Measurements from ENCODE around the gene ZNF726. TPM values are rescaled to one million over a fixed set of nuclear protein-coding genes. Genes with fewer than 3 reads are reported as not detected.

Gene ZNF726
- total RNA-seq (2021; ENCODE audit: unreplicated experiment) (not detected), Bru-seq, nascent RNA (percentile 16 among the genes with signal in this experiment), BruChase-seq, experiment 1, labeled RNA remaining after a 6-hour chase (percentile 8 among the genes with signal in this experiment), BruChase-seq, experiment 2, labeled RNA remaining after a 2-hour chase (percentile 7 among the genes with signal in this experiment)
- polyA plus RNA-seq (2012), result 0.03 TPM in 1 of 2 replicates, not detected in the other
- long read RNA-seq, result 0 reads

DNA sequence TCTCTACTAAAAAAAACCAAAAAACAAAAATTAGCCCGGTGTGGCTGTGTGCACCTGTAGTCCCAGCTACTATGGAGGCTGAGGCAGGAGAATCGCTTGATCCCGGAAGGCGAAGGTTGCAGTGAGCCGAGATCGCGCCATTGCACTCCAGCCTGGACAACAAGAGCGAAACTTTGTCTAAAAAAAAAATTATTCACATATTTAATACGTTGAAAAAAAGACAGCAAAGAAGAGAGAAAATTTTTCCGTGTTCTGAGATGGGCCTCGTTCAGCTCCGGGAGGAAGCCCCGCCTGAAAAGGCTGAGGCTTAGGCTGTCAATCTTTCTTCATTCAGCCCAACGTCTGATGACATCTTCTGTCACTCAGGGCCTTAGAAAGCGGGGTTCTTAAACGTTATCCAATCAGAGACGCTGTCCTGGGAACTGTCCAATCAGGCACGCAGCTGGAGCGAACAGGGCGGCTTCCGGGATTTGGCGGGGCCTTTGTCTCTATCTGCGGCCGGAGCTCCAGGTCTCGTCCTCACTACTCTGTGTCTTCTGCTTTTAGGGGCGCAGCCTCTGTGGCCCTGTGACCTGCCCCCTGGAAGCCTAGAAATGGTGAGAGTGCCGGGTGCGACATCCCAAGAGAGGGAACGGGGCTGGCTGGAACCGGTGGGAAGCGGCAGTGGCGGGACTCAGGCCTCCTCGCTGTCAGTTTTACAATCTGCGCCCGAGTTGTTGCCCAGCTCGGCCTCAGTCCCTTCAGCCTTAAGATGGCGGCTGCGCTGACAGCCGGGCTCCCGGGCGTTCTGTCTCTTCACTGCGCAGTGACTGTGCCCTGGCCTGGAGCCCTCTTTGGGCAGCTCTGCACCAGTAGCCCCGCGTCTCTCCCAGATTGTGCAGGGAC, at the start of gene ZNF726:
TSS of gene ZNF726 (plus strand) at position 485 of the 885 bp plus-strand sequence. CDS start at position 594, 109 bp downstream.
- TF ChIP-seq EZH2phosphoT487 (IDR thresholded peaks at IDR 0.05; ENCODE audit: borderline replicate concordance) (no peak), SP1 (IDR thresholded peaks at IDR 0.05; ENCODE audit: low read depth) (no peak), ZNF274 (IDR thresholded peaks at IDR 0.05; ENCODE audit: low read depth, low read length) (no peak), SRF (IDR thresholded peaks at IDR 0.05; ENCODE audit: low read depth) (no peak), SIN3A (IDR thresholded peaks at IDR 0.05; ENCODE audit: low read depth) (no peak), JUND (IDR thresholded peaks at IDR 0.05) (no peak), YY1 (IDR thresholded peaks at IDR 0.05; ENCODE audit: extremely low read depth, insufficient replicate concordance, low read depth, low read length) (no peak), POLR2AphosphoS5 (IDR thresholded peaks at IDR 0.05; ENCODE audit: low read depth, low read length) (no peak), REST (IDR thresholded peaks at IDR 0.05; ENCODE audit: low read depth) (no peak), EGR1 (IDR thresholded peaks at IDR 0.05; ENCODE audit: low read depth) (no peak), ELF1 (IDR thresholded peaks at IDR 0.05; ENCODE audit: borderline replicate concordance, low read depth) (no peak), MAX (IDR thresholded peaks at IDR 0.05) (no peak), ZBTB33 (IDR thresholded peaks at IDR 0.05; ENCODE audit: extremely low read depth, insufficient replicate concordance, low read length) (no peak)
- TF ChIP-seq, protein P1, sequence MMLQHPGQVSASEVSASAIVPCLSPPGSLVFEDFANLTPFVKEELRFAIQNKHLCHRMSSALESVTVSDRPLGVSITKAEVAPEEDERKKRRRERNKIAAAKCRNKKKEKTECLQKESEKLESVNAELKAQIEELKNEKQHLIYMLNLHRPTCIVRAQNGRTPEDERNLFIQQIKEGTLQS (IDR thresholded peaks at IDR 0.05), result no peak
- TF ChIP-seq, protein P2, sequence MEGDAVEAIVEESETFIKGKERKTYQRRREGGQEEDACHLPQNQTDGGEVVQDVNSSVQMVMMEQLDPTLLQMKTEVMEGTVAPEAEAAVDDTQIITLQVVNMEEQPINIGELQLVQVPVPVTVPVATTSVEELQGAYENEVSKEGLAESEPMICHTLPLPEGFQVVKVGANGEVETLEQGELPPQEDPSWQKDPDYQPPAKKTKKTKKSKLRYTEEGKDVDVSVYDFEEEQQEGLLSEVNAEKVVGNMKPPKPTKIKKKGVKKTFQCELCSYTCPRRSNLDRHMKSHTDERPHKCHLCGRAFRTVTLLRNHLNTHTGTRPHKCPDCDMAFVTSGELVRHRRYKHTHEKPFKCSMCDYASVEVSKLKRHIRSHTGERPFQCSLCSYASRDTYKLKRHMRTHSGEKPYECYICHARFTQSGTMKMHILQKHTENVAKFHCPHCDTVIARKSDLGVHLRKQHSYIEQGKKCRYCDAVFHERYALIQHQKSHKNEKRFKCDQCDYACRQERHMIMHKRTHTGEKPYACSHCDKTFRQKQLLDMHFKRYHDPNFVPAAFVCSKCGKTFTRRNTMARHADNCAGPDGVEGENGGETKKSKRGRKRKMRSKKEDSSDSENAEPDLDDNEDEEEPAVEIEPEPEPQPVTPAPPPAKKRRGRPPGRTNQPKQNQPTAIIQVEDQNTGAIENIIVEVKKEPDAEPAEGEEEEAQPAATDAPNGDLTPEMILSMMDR (IDR thresholded peaks at IDR 0.05 in 2 of 3, conservative IDR thresholded peaks at IDR 0.05 in 1 of 3; ENCODE audit: borderline replicate concordance in 1 of 3, insufficient read depth in 1 of 3, low read depth in 2 of 3, low read length in 2 of 3), result no peak
- Histone ChIP-seq H2AFZ (ENCODE audit: low read depth, low read length, poor library complexity, severe bottlenecking) (no peak within 1 kb of the TSS), H3K4me2 (ENCODE audit: low read length) (no peak within 1 kb of the TSS), H3K4me1 (ENCODE audit: control insufficient read depth in 1 of 2, insufficient read depth in 2 of 2, low read length in 2 of 2) (no peaks in the 10 kb centered on the region), H4K20me1 (ENCODE audit: insufficient read depth) (no peaks in the 10 kb centered on the region), H3K4me3 (replicated peaks in 1 of 2; ENCODE audit: low read depth in 1 of 2, low read length in 2 of 2) (no peak within 1 kb of the TSS), H3K36me3 (ENCODE audit: control insufficient read depth in 1 of 2, insufficient read depth in 2 of 2, low read length in 2 of 2) (no peaks in the 10 kb centered on the region), H3K9me2 (ENCODE audit: insufficient read depth) (no peaks in the 10 kb centered on the region), H3K27me3 (ENCODE audit: insufficient read depth, low read length) (no peaks in the 10 kb centered on the region), H3K27ac (ENCODE audit: low read depth, low read length) (no peak within 1 kb of the TSS), H3K9me3 (ENCODE audit: control insufficient read depth in 1 of 2, insufficient read depth in 1 of 2, low read depth in 1 of 2, low read length in 2 of 2) (peaks cover 0 to 23% of the 10 kb centered on the region in 2 experiments; a peak in 2 of 4 replicates), H3K79me2 (ENCODE audit: insufficient read depth, low read length) (no peaks in the 10 kb centered on the region), H3K9ac (ENCODE audit: low read length) (no peak within 1 kb of the TSS)
- ChIA-PET RAD21 (ENCODE audit: low non-redundant PET in 1 of 2, low total read pairs in 2 of 2, uncharacterized antibody in 2 of 2, unreplicated experiment in 2 of 2) (no interaction called here), POLR2A (no interaction called here), CTCF (no interaction called here)
- BruUV-seq (replicated peaks), result no TSS peak
- intact Hi-C loops (cut with micrococcal nuclease), result no loop called here
- ATAC-seq, result no peak
- DNase-seq (ENCODE audit: low read depth, low spot score), result no peak

All from HCT116 (cell line).